LNCAP (cell line): ENCODE results near the gene STRN3.

Experiments used
- CTCF ChIP-seq: fragments of 450-650 bp; IDR thresholded peaks from 2 replicates; pipeline ENCODE4 v1.5.1; 2017; ENCODE audit warnings: mild to moderate bottlenecking

The STRN3 gene

GRCh38 chr14:30868736-30869135 lies 157.4 kb downstream of the STRN3 start:
- TF ChIP-seq CTCF: no peak

- no peak for TF ChIP-seq CTCF
Measured at GRCh38 chr14:30864934-30865333, 161.2 kb downstream of the STRN3 start.

GRCh38 chr14:30861200-30861599 lies 165.0 kb downstream of the STRN3 start:
- TF ChIP-seq CTCF: no peak

GRCh38 chr14:30855345-30856037 lies 170.7 kb downstream of the STRN3 start:
- TF ChIP-seq CTCF: no peak

- no peak for TF ChIP-seq CTCF
Measured at GRCh38 chr14:30854492-30854891, 171.7 kb downstream of the STRN3 start.

GRCh38 chr14:30853946-30854345 lies 172.2 kb downstream of the STRN3 start:
- no peak for TF ChIP-seq CTCF

GRCh38 chr14:30849983-30850382 lies 176.2 kb downstream of the STRN3 start:
- TF ChIP-seq CTCF: no peak

GRCh38 chr14:30849354-30849753 lies 176.8 kb downstream of the STRN3 start:
- no peak for TF ChIP-seq CTCF
